GM19372 (cell line): ENCODE data around the gene PRKCE.

Experiments
- ATAC-seq: cut with Tn5 transposase; IDR thresholded peaks from one replicate; pipeline ENCODE4 v1.9.1; 2021; ENCODE audit warnings: mild to moderate bottlenecking, low read depth, moderate library complexity; ENCODE audit not compliant: unreplicated experiment

PRKCE gene

GRCh38 chr2:45721150-45721549 lies 69.7 kb downstream of the PRKCE start:
- ATAC-seq = no peak

GRCh38 chr2:45722477-45722876 lies 71.0 kb downstream of the PRKCE start:
- no peak for ATAC-seq

GRCh38 chr2:45723857-45724256 lies 72.4 kb downstream of the PRKCE start:
- ATAC-seq = no peak

GRCh38 chr2:45724335-45724734 lies 72.9 kb downstream of the PRKCE start:
- ATAC-seq = no peak

- no peak for ATAC-seq
Measured at GRCh38 chr2:45725731-45726130, 74.3 kb downstream of the PRKCE start.

GRCh38 chr2:45726188-45726587 lies 74.7 kb downstream of the PRKCE start:
- no peak for ATAC-seq

- peak; percentile 72 for ATAC-seq
Measured at GRCh38 chr2:45728458-45728942, 77.0 kb downstream of the PRKCE start.

GRCh38 chr2:45729753-45730512 lies 78.5 kb downstream of the PRKCE start:
- peak; percentile 49 for ATAC-seq

- no peak for ATAC-seq
Measured at GRCh38 chr2:45731141-45731540, 79.7 kb downstream of the PRKCE start.

- ATAC-seq = no peak
Measured at GRCh38 chr2:45732436-45732835, 81.0 kb downstream of the PRKCE start.

- ATAC-seq = no peak
Measured at GRCh38 chr2:45732946-45733345, 81.5 kb downstream of the PRKCE start.

GRCh38 chr2:45734336-45734735 lies 82.9 kb downstream of the PRKCE start:
- no peak for ATAC-seq

GRCh38 chr2:45734952-45735351 lies 83.5 kb downstream of the PRKCE start:
- no peak for ATAC-seq

GRCh38 chr2:45736757-45737704 lies 85.6 kb downstream of the PRKCE start:
- no peak for ATAC-seq

GRCh38 chr2:45739796-45740485 lies 88.5 kb downstream of the PRKCE start:
- no peak for ATAC-seq

GRCh38 chr2:45741161-45741850 lies 89.8 kb downstream of the PRKCE start:
- ATAC-seq = no peak

- ATAC-seq = no peak
Measured at GRCh38 chr2:45743531-45744396, 92.3 kb downstream of the PRKCE start.

- ATAC-seq = no peak
Measured at GRCh38 chr2:45745231-45745630, 93.8 kb downstream of the PRKCE start.

- ATAC-seq = no peak
Measured at GRCh38 chr2:45746888-45747287, 95.4 kb downstream of the PRKCE start.
